Breast epithelium (tissue), 4 donors: Measurements from ENCODE around the gene KIF4A. TPM values are rescaled to one million over a fixed set of nuclear protein-coding genes. Genes with fewer than 3 reads are reported as not detected.
"Not testable (repeated sequence)": the region's sequence is repeated elsewhere in the genome, so short reads cannot be mapped to it uniquely, and the experiment has no call there.

Source experiments
- DNase-seq, 2 donors: peaks; one replicate each; pipeline ENCODE4 v3.0.0-alpha.2; 2019; ENCODE audit warnings: low spot score in 2 of 2
- H3K27ac ChIP-seq, 2 donors: fragments of 200-600 bp; sonication (generic) in 1 of 2; one replicate each; pipeline ENCODE4 v1.5.1; 2016 to 2019; ENCODE audit warnings: mild to moderate bottlenecking in 1 of 2
- H3K27me3 ChIP-seq, 2 donors: fragments of 200-600 bp; sonication (generic) in 1 of 2; one replicate each; pipeline versions ENCODE4 v1.5.1 to v1.6.0; 2017 to 2019; ENCODE audit warnings: control low read depth in 1 of 2, mild to moderate bottlenecking in 1 of 2
- H3K36me3 ChIP-seq: fragments of 200-600 bp; one replicate; pipeline ENCODE4 v1.5.1; 2019
- H3K4me1 ChIP-seq, 2 donors: fragments of 200-600 bp; sonication (generic); one replicate each; pipeline ENCODE4 v1.5.1; 2016 to 2019; ENCODE audit warnings: control low read depth in 1 of 2
- H3K4me3 ChIP-seq, 3 donors: fragments of 200-600 bp; sonication (generic); 1 replicate in 2 of 3; 2 replicates in 1 of 3; pipeline ENCODE4 v1.5.1; 2016 to 2019; ENCODE audit warnings: mild to moderate bottlenecking in 3 of 3, moderate library complexity in 2 of 3
- H3K9me3 ChIP-seq, 2 donors: fragments of 200-600 bp; sonication (generic) in 1 of 2; one replicate each; pipeline ENCODE4 v1.5.1; 2016 to 2019; ENCODE audit warnings: control low read depth in 1 of 2
- CTCF ChIP-seq, 3 donors: fragments of 450-650 bp; IDR thresholded peaks; one replicate each; pipeline ENCODE4 v1.5.1; 2016 to 2017; ENCODE audit warnings: antibody characterized with exemption in 3 of 3, mild to moderate bottlenecking in 3 of 3, moderate library complexity in 3 of 3
- POLR2A ChIP-seq: fragments of 450-650 bp; IDR thresholded peaks from one replicate; pipeline ENCODE4 v1.6.1; 2016; ENCODE audit warnings: antibody characterized with exemption, mild to moderate bottlenecking, moderate library complexity
- POLR2AphosphoS5 ChIP-seq, 3 donors: sonication (generic); formaldehyde crosslinking; IDR thresholded peaks; one replicate each; pipeline ENCODE4 v1.6.1; 2017; ENCODE audit warnings: antibody characterized with exemption in 3 of 3
- intact Hi-C: fragments of 100-400 bp; cut with DNase I; formaldehyde crosslinking; loops from one replicate; pipeline ENCODE4 v1.15.1; 2023; ENCODE audit warnings: low total_unique reads
- total RNA-seq, 3 donors: library from RNA; depleted of rRNA; stranded (reverse); fragments of >200 nt; gene quantifications; one replicate each; pipeline ENCODE4 v1.1.0, GENCODE V29; 2016

The KIF4A gene
- total RNA-seq, 3 donors from 2014 or later = 0.15 to 0.80 (median 0.33) TPM

DNA sequence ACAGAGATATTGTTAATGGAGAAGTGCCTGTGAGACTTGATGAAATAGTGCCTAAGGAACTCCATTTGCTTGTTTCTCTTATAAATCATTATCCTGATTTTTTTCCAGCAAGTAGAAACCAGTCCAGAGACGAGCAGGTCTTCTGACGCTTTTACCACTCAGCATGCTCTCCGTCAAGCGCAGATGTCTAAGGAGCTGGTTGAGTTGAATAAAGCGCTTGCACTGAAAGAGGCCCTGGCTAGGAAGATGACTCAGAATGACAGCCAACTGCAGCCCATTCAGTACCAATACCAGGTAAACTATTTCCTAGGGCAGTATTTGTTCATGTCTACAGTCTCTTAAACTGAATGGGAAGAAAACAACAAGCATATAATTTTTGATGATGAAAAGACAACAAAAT, 63.6 kb downstream of the KIF4A start:
- Histone ChIP-seq H3K4me1 (no peaks in the 10 kb centered on the region), H3K27me3 (peaks cover 0 to 20% of the 10 kb centered on the region in 2 donors), H3K27ac (no peak overlapping the region), H3K9me3 (peaks cover 0 to 5% of the 10 kb centered on the region in 2 donors), H3K36me3 (no peaks in the 10 kb centered on the region), H3K4me3 (no peak overlapping the region)
- DNase-seq = no peak
- TF ChIP-seq POLR2A (no peak), CTCF (IDR thresholded peaks at IDR 0.05) (no peak), POLR2AphosphoS5 (IDR thresholded peaks at IDR 0.05) (no peak)
- intact Hi-C loops = no loop called here

DNA sequence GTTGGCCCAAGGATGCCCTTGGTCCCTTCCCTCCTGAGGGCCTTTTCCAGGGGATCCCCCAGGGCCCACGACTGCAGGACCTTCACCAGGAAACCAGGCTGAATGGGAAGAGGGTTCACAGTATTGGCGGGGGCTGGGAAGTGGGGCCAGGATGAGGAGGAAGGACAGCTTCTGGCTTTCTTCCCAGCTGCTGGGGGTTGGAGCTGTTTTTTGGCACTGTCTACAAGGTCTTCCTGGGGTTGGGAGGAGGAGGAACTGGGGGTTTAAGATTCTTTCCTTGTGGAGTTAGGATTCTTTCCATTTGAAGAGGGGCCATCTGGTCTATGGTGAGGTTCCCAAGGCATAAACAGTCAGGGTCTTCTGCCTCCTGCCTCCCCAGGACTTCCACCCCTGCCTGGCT, 64.8 kb downstream of the KIF4A start:
- H3K36me3 ChIP-seq = no peaks in the 10 kb centered on the region
- intact Hi-C loops = no loop called here
- H3K9me3 ChIP-seq = peaks cover 0 to 2% of the 10 kb centered on the region in 2 donors
- no peak for TF ChIP-seq POLR2A
- no peak for TF ChIP-seq CTCF (IDR thresholded peaks at IDR 0.05)
- no peak for TF ChIP-seq POLR2AphosphoS5 (IDR thresholded peaks at IDR 0.05)
- no peak overlapping the region for H3K4me3 ChIP-seq
- no peak overlapping the region for H3K27ac ChIP-seq
- H3K4me1 ChIP-seq = no peaks in the 10 kb centered on the region
- DNase-seq = no peak
- peaks cover 0 to 25% of the 10 kb centered on the region in 2 donors for H3K27me3 ChIP-seq

- intact Hi-C loops = no loop called here
- no peaks in the 10 kb centered on the region for H3K4me1 ChIP-seq
- no peaks in the 10 kb centered on the region for H3K9me3 ChIP-seq
- no peak overlapping the region for H3K4me3 ChIP-seq
- no peaks in the 10 kb centered on the region for H3K36me3 ChIP-seq
- no peak overlapping the region for H3K27ac ChIP-seq
- no peak for TF ChIP-seq POLR2AphosphoS5 (IDR thresholded peaks at IDR 0.05)
- TF ChIP-seq POLR2A = no peak
- TF ChIP-seq CTCF (IDR thresholded peaks at IDR 0.05) = no peak
- DNase-seq = no peak
- H3K27me3 ChIP-seq = peaks cover 0 to 28% of the 10 kb centered on the region in 2 donors
These were observed 69.6 kb downstream of the KIF4A start for GRCh38 chrX:70359458-70359857.

DNA sequence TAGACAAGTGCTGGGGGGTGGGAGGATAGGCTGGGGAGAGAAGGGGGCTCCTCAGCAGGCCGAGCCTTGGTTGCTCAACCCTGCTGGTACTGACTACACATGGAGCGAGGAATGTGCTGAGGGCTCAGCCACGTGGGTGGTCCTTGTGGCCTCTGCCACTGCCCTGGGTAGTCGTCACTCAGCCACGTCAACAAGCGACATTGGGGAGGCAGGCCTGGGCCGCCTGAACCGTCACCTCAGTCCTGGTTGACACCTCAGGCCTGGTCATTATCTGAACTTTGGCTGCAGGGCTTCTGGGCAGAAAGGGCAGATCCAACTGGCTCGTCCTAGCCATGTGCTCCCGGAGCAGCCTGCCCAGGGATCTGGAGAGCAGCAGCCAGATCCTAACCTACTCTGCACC, 70.5 kb downstream of the KIF4A start:
- H3K9me3 ChIP-seq = no peaks in the 10 kb centered on the region
- peaks cover 0 to 23% of the 10 kb centered on the region in 2 donors for H3K27me3 ChIP-seq
- TF ChIP-seq POLR2A = no peak
- no peak for TF ChIP-seq POLR2AphosphoS5 (IDR thresholded peaks at IDR 0.05)
- TF ChIP-seq CTCF (IDR thresholded peaks at IDR 0.05) = no peak
- intact Hi-C loops = no loop called here
- no peak overlapping the region for H3K27ac ChIP-seq
- H3K4me1 ChIP-seq = no peaks in the 10 kb centered on the region
- no peak overlapping the region for H3K4me3 ChIP-seq
- H3K36me3 ChIP-seq = no peaks in the 10 kb centered on the region
- no peak for DNase-seq

GRCh38 chrX:70368731-70369130, 78.8 kb downstream of the KIF4A start:
- H3K4me3 ChIP-seq = not testable (repeated sequence)

DNA sequence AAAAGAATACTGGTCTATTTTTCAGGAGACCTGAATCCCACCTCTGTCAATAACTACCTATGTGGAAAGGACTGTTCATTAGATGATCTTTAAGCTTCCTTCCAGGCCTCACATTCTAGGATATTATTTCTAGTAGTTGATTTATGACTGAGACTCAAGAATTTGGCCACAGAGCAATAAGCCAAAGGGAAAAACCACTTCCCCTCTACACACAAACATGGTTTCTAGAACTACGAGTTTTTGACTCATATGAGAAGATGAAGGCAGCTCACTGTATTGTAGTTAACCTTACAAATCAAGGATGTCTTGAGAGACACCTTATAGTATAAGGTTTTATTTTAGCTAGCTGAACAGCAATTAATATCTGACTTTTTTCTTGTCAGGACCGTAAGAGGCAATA, 96.3 kb downstream of the KIF4A start:
- intact Hi-C loops = no loop called here
- TF ChIP-seq CTCF (IDR thresholded peaks at IDR 0.05) = no peak
- TF ChIP-seq POLR2AphosphoS5 (IDR thresholded peaks at IDR 0.05) = no peak
- no peak for TF ChIP-seq POLR2A
- Histone ChIP-seq H3K9me3 (no peaks in the 10 kb centered on the region), H3K4me1 (no peaks in the 10 kb centered on the region), H3K36me3 (no peaks in the 10 kb centered on the region), H3K4me3 (no peak overlapping the region), H3K27me3 (no peaks in the 10 kb centered on the region), H3K27ac (no peak overlapping the region)
- no peak for DNase-seq

More at GRCh38 chrX:70368731-70369130, 78.8 kb downstream of the KIF4A start:
- intact Hi-C loops, H3K27ac ChIP-seq, H3K4me1 ChIP-seq, H3K9me3 ChIP-seq, DNase-seq, H3K36me3 ChIP-seq: not testable (repeated sequence)
- peaks cover 0 to 11% of the 10 kb centered on the region in 2 donors for H3K27me3 ChIP-seq
